SK-N-SH (cell line): ENCODE data around the gene CDKL5. TPM values are rescaled to one million over a fixed set of nuclear protein-coding genes. Genes with fewer than 3 reads are reported as not detected.

Experiments used
- CTCF ChIA-PET: fragments of 300-600, 350-600 bp; formaldehyde crosslinking; extraction: SDS; loops from one replicate; lab custom pipeline; 2021; lab: Yijun Ruan, JAX
- POLR2A ChIA-PET: fragments of 350-600 bp; sonication (Branson Sonifier 250); formaldehyde crosslinking; extraction: SDS; loops from one replicate; lab custom pipeline; 2020; ENCODE audit warnings: antibody characterized with exemption, inconsistent platforms; lab: Yijun Ruan, JAX
- DNase-seq: peaks from one replicate; pipeline ENCODE4 v3.0.0; 2012
- H2AFZ ChIP-seq: fragments of 200-600 bp; sonication (generic); 2 replicates; pipeline ENCODE4 v1.8.1; 2016; ENCODE audit warnings: antibody characterized with exemption, mild to moderate bottlenecking, low read depth
- H3F3A ChIP-seq: fragments of 200-600 bp; sonication (generic); replicated peaks from 2 replicates; pipeline ENCODE3; 2016; ENCODE audit warnings: antibody characterized with exemption, mild to moderate bottlenecking; ENCODE audit not compliant: insufficient read depth
- H3K27ac ChIP-seq, 2 experiments: fragments of 200-500 bp in 1 of 2; fragments of 200-600 bp in 1 of 2; sonication (Bioruptor generic) in 1 of 2; sonication (generic), shearing (Covaris generic) in 1 of 2; 2 replicates each; pipeline versions ENCODE4 v1.5.1 to v1.6.1; 2014 to 2016; ENCODE audit warnings: low read depth in 2 of 2, inconsistent platforms in 1 of 2, low read length in 1 of 2, mild to moderate bottlenecking in 1 of 2, mixed read lengths in 1 of 2
- H3K27me3 ChIP-seq: fragments of 200-600 bp; sonication (generic), shearing (Covaris generic); 2 replicates; pipeline ENCODE4 v1.6.1; 2016; ENCODE audit warnings: mixed run types; ENCODE audit not compliant: insufficient read depth
- H3K36me3 ChIP-seq, 2 experiments: fragments of 200-500 bp in 1 of 2; fragments of 200-600 bp in 1 of 2; sonication (Bioruptor generic) in 1 of 2; sonication (generic) in 1 of 2; replicated peaks in 1 of 2; 2 replicates each; pipeline versions ENCODE3 to v1.5.1; 2014 to 2016; ENCODE audit warnings: low read length in 1 of 2, mild to moderate bottlenecking in 1 of 2; ENCODE audit not compliant: insufficient read depth in 2 of 2, control insufficient read depth in 1 of 2
- H3K4me1 ChIP-seq, 2 experiments: fragments of 200-500 bp in 1 of 2; fragments of 200-600 bp in 1 of 2; sonication (Bioruptor generic) in 1 of 2; sonication (generic), shearing (Covaris generic) in 1 of 2; 2 replicates each; pipeline versions ENCODE4 v1.5.1 to v1.6.1; 2014 to 2016; ENCODE audit warnings: low read depth in 1 of 2, low read length in 1 of 2, mixed run types in 1 of 2; ENCODE audit not compliant: insufficient read depth in 2 of 2, control insufficient read depth in 1 of 2
- H3K4me2 ChIP-seq: fragments of 200-600 bp; sonication (generic), shearing (Covaris generic); 2 replicates; pipeline ENCODE4 v1.6.1; 2017; ENCODE audit warnings: mixed run types
- H3K4me3 ChIP-seq, 2 experiments: fragments of 200-500 bp in 1 of 2; fragments of 200-600 bp in 1 of 2; sonication (Bioruptor generic) in 1 of 2; sonication (generic), shearing (Covaris generic) in 1 of 2; 2 replicates each; pipeline versions ENCODE4 v1.5.1 to v1.8.1; 2014 to 2016; ENCODE audit warnings: low read depth in 2 of 2, inconsistent platforms in 1 of 2, low read length in 1 of 2, mild to moderate bottlenecking in 1 of 2, mixed read lengths in 1 of 2, moderate library complexity in 1 of 2
- H3K79me2 ChIP-seq: fragments of 200-600 bp; sonication (generic); 2 replicates; pipeline ENCODE4 v1.8.1; 2017; ENCODE audit warnings: mild to moderate bottlenecking; ENCODE audit not compliant: insufficient read depth
- H3K9ac ChIP-seq: fragments of 200-600 bp; sonication (generic); 2 replicates; pipeline ENCODE4 v1.6.1; 2017; ENCODE audit warnings: mixed run types
- H3K9me2 ChIP-seq: fragments of 200-600 bp; sonication (generic); 2 replicates; pipeline ENCODE4 v1.6.1; 2017; ENCODE audit warnings: mixed run types
- H3K9me3 ChIP-seq: fragments of 200-600 bp; sonication (generic); 2 replicates; pipeline ENCODE4 v1.6.1; 2017; ENCODE audit warnings: mixed run types, mild to moderate bottlenecking, moderate library complexity
- H4K20me1 ChIP-seq: fragments of 200-600 bp; sonication (generic); 2 replicates; pipeline ENCODE4 v1.6.1; 2017; ENCODE audit warnings: mild to moderate bottlenecking, mixed run types; ENCODE audit not compliant: insufficient read depth
- FOXJ3 ChIP-seq: sonication (generic); formaldehyde crosslinking; IDR thresholded peaks from 2 replicates; pipeline ENCODE4 v1.5.1; 2020; ENCODE audit warnings: mild to moderate bottlenecking, missing genetic modification reagents
- FOXM1 ChIP-seq: IDR thresholded peaks from 2 replicates; pipeline ENCODE4 v1.4.0; 2012; ENCODE audit warnings: low read depth, mild to moderate bottlenecking
- GABPA ChIP-seq: IDR thresholded peaks from 2 replicates; pipeline ENCODE4 v1.4.0; 2012; ENCODE audit warnings: low read depth, mild to moderate bottlenecking
- GATA2 ChIP-seq: sonication (generic); formaldehyde crosslinking; IDR thresholded peaks from 2 replicates; pipeline ENCODE4 v1.5.0; 2020; ENCODE audit warnings: mild to moderate bottlenecking, missing genetic modification reagents
- IRF3 ChIP-seq: fragments of 150-350 bp; IDR thresholded peaks from 2 replicates; pipeline ENCODE4 v1.6.1; 2016; ENCODE audit warnings: mild to moderate bottlenecking, low read depth, low read length
- NFIC ChIP-seq: IDR thresholded peaks from 2 replicates; pipeline ENCODE4 v1.4.0; 2012; ENCODE audit warnings: borderline replicate concordance
- RCOR1 ChIP-seq: fragments of 150-350 bp; IDR thresholded peaks from 2 replicates; pipeline ENCODE4 v1.6.1; 2017; ENCODE audit warnings: antibody characterized with exemption, low read length
- REST ChIP-seq: IDR thresholded peaks from 2 replicates; pipeline ENCODE4 v1.6.1; 2012; ENCODE audit warnings: mild to moderate bottlenecking, low read depth, low read length, moderate library complexity
- RFX5 ChIP-seq: IDR thresholded peaks from 2 replicates; pipeline ENCODE4 v1.6.1; 2012; ENCODE audit warnings: mild to moderate bottlenecking, improper control_type of control experiment, low read length
- RXRA ChIP-seq: IDR thresholded peaks from 2 replicates; pipeline ENCODE4 v1.4.0; 2012; ENCODE audit warnings: low read depth, mild to moderate bottlenecking, borderline replicate concordance
- SIN3A ChIP-seq: IDR thresholded peaks from 2 replicates; pipeline ENCODE4 v1.6.1; 2012; ENCODE audit warnings: low read depth, mild to moderate bottlenecking, low read length, moderate library complexity, borderline replicate concordance
- SMC3 ChIP-seq: IDR thresholded peaks from 2 replicates; pipeline ENCODE4 v1.6.1; 2012; ENCODE audit warnings: low read depth, low read length, improper control_type of control experiment
- TAF1 ChIP-seq: IDR thresholded peaks from 2 replicates; pipeline ENCODE4 v1.6.1; 2012; ENCODE audit warnings: low read depth, mild to moderate bottlenecking, low read length, moderate library complexity, borderline replicate concordance
- TCF12 ChIP-seq: IDR thresholded peaks from 2 replicates; pipeline ENCODE4 v1.4.0; 2012
- TEAD4 ChIP-seq: IDR thresholded peaks from 2 replicates; pipeline ENCODE4 v1.4.0; 2012; ENCODE audit warnings: mild to moderate bottlenecking, borderline replicate concordance; ENCODE audit not compliant: insufficient read depth
- USF1 ChIP-seq: IDR thresholded peaks from 2 replicates; pipeline ENCODE4 v1.4.0; 2012; ENCODE audit warnings: low read depth, borderline replicate concordance
- USF2 ChIP-seq: fragments of 150-350 bp; IDR thresholded peaks from 2 replicates; pipeline ENCODE4 v1.6.1; 2017; ENCODE audit warnings: antibody characterized with exemption, low read length, low read depth, borderline replicate concordance
- YY1 ChIP-seq: IDR thresholded peaks from 2 replicates; pipeline ENCODE4 v1.4.0; 2012; ENCODE audit warnings: low read depth, mild to moderate bottlenecking
- WGBS: methylation state at CpG from one replicate; pipeline ENCODE4 v1.1.6; 2017; ENCODE audit warnings: low lambda C conversion rate; 5-methylcytosine and 5-hydroxymethylcytosine counted together
- polyA plus RNA-seq, 3 experiments: library from polyadenylated mRNA; depleted of rRNA; stranded (reverse); fragments of >200 nt; gene quantifications; 2 replicates each; pipeline ENCODE4 v1.2.3, GENCODE V29; 2012
- TF ChIP-seq, protein P1 (sequence below): IDR thresholded peaks from 2 replicates; pipeline ENCODE4; 2012
- TF ChIP-seq, protein P2 (sequence below): fragments of 200-600 bp; sonication (generic); IDR thresholded peaks from 2 replicates; pipeline ENCODE4 v1.6.1; 2017; ENCODE audit warnings: antibody characterized with exemption, mild to moderate bottlenecking, moderate library complexity

Gene CDKL5
- polyA plus RNA-seq, 1 of the 3 experiments (the other 2 are of a cell fraction) = 1.3 TPM

DNA sequence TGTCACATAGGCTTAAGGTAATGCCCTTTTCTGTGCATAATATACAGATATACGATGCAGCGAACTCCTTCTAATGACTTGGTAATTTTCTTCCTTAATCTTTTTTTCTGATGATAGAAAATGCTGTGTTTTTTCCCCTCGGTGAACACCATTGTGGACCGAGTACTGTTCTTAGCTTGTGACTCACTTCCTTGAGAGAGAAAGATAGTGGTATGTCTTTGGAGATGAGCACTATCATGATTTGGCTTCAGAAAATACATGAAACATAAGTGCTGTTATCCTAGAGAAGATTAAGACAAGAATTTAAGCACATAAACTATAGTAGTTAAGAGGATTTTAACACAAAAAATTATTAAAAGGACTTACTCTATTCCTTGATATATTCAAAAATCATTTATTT is 182.6 kb downstream of the CDKL5 start:
- no peaks in the 10 kb centered on the region for H4K20me1 ChIP-seq
- WGBS = 37% methylated on average over 4 of the region's 4 CpGs
- CTCF ChIA-PET = no interaction called here
- H3K4me1 ChIP-seq = peaks cover 0 to 2% of the 10 kb centered on the region in 2 experiments; a peak in 1 of 4 replicates
- no peak for DNase-seq
- no peak overlapping the region for H3K4me2 ChIP-seq
- 0 out of 2 replicates have a peak, but pooled peaks cover 4% of the 10 kb centered on the region for H3K27me3 ChIP-seq
- TF ChIP-seq REST = no peak
- TF ChIP-seq FOXJ3 = no peak
- no peak for TF ChIP-seq RXRA
- TF ChIP-seq FOXM1 = no peak
- TF ChIP-seq, protein P1, sequence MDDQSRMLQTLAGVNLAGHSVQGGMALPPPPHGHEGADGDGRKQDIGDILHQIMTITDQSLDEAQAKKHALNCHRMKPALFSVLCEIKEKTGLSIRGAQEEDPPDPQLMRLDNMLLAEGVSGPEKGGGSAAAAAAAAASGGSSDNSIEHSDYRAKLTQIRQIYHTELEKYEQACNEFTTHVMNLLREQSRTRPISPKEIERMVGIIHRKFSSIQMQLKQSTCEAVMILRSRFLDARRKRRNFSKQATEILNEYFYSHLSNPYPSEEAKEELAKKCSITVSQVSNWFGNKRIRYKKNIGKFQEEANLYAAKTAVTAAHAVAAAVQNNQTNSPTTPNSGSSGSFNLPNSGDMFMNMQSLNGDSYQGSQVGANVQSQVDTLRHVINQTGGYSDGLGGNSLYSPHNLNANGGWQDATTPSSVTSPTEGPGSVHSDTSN = no peak
- TF ChIP-seq SMC3 = no peak
- no peak for TF ChIP-seq SIN3A
- no peak for TF ChIP-seq USF1
- no peak for TF ChIP-seq USF2
- TF ChIP-seq GATA2 (CRISPR knock-in tag) = no peak
- no peak for TF ChIP-seq YY1
- no peak for TF ChIP-seq GABPA
- TF ChIP-seq, protein P2, sequence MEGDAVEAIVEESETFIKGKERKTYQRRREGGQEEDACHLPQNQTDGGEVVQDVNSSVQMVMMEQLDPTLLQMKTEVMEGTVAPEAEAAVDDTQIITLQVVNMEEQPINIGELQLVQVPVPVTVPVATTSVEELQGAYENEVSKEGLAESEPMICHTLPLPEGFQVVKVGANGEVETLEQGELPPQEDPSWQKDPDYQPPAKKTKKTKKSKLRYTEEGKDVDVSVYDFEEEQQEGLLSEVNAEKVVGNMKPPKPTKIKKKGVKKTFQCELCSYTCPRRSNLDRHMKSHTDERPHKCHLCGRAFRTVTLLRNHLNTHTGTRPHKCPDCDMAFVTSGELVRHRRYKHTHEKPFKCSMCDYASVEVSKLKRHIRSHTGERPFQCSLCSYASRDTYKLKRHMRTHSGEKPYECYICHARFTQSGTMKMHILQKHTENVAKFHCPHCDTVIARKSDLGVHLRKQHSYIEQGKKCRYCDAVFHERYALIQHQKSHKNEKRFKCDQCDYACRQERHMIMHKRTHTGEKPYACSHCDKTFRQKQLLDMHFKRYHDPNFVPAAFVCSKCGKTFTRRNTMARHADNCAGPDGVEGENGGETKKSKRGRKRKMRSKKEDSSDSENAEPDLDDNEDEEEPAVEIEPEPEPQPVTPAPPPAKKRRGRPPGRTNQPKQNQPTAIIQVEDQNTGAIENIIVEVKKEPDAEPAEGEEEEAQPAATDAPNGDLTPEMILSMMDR = no peak
- no peak for TF ChIP-seq NFIC
- TF ChIP-seq RFX5 = no peak
- TF ChIP-seq RCOR1 = no peak
- TF ChIP-seq IRF3 = no peak
- TF ChIP-seq TAF1 = no peak
- no peak for TF ChIP-seq TCF12
- TF ChIP-seq TEAD4 = no peak
- TF ChIP-seq, all 33 proteins: peak for 0
- no peaks in the 10 kb centered on the region for H3K79me2 ChIP-seq
- H3F3A ChIP-seq = peaks cover 6% of the 10 kb centered on the region
- peaks cover 11 to 30% of the 10 kb centered on the region in 2 experiments for H3K36me3 ChIP-seq
- H3K9me2 ChIP-seq = no peaks in the 10 kb centered on the region
- no peak overlapping the region for H2AFZ ChIP-seq
- POLR2A ChIA-PET = no interaction called here
- H3K9me3 ChIP-seq = no peaks in the 10 kb centered on the region
- no peak overlapping the region for H3K9ac ChIP-seq
- no peak overlapping the region for H3K4me3 ChIP-seq
- no peak overlapping the region for H3K27ac ChIP-seq
